Measurements from ENCODE around the gene SPOCK3.
"Not testable (repeated sequence)": the region's sequence is repeated elsewhere in the genome, so short reads cannot be mapped to it uniquely, and the experiment has no call there.

Gene SPOCK3

GRCh38 chr4:167234316-167234881 lies at the start of gene SPOCK3:
SPOCK3 (minus strand) TSS chr4:167234494.
- no peak for DNase-seq

DNA sequence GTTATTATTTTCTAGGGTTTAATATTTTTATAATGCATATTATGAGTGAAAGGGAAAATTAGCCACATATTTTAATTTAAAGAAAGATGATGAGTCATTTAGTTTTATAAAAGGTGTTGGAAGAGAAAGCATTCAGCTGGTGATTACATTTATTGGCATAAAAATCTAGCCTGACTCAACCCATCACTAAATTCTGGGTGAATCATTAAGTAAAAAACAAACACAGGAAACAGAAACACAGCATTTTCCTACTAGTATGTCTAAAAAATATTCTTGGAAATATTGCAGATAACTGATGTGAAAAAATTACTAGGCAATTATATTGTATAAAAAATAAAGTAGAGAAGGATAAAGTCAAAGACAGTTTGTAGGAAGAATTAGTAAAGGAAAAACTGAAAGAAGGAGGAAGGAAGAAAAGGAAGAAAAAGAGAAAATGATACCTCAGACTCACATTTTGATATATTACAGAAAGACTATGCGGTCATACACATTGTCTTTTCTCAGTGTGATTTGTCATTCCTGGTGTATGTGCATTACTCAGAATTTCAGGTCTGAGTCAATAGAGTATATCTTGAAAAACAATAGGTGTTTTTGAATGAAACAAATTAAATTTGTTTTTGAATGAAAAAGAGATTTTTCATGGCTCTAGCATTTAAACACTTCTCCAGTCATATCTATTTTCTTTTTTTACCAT lies 48.0 kb upstream of the SPOCK3 start:
- DNase-seq = no peak

DNA sequence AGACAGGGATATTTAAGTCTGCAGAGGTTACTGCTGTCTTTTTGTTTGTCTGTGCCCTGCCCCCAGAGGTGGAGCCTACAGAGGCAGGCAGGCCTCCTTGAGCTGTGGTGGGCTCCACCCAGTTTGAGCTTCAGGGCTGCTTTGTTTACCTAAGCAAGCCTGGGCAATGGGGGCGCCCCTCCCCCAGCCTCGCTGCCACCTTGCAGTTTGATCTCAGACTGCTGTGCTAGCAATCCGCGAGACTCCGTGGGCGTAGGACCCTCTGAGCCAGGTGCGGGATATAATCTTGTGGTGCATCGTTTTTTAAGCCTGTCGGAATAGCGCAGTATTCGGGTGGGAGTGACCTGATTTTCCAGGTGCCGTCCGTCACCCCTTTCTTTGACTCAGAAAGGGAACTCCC lies 47.3 kb upstream of the SPOCK3 start:
- not testable (repeated sequence) for DNase-seq

DNA sequence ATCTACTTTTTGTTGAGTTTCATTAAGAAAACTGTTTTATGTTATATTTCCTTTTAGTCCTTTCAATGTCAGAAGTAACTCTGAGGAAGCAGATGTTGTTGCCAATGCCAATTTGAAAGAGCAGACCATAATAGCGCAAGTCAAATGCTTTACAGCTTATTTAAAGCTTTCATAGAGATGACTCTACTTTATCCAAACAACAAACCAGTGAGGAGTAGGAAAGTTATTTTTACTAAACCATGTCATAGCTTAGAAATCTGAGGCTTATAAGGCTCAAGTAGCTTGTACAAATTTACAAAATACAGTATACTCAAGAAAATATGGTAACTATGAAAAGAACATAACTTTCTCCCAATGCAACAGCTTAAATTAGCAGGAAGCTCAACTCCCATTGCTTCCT lies 40.1 kb upstream of the SPOCK3 start:
- DNase-seq = no peak

DNA sequence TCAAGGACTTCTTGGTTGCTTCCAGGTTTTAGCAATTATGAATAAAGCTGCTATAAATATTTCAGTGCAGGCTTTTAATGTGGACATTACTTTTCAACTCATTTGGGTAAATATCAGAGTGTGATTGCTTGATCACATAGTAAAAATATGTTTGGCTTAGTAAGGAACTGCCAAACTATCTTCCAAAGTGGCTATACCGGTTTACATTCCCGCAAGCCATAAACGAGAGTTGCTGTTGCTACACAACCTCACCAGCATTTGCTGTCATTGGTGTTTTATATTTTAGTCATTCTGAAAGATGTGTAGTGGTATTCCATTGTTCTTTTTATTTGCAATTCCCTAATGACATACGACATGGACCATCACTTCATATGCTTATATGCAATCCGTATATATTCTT lies 30.9 kb upstream of the SPOCK3 start:
- DNase-seq = no peak

- DNase-seq = no peak
Measured at GRCh38 chr4:167248271-167248670, 14.0 kb upstream of the SPOCK3 start.

DNA sequence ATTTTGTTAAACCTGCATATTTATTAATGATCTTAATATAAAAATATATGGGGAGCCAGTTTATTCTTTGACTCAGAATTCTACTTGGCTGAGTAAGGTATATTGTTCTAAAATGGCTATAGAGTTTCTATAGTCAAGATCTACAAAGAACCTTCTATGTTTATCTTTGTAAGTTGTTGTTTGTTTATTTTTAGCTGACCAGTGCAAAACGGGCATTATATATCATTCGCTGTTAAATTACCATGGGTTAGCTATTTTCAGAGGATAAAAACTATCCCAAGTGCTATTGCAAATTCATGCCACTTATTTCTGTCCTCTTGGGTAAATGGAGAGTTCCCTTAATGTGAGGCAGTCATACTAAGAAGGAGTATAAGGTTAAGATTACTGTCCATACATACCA lies 5.3 kb upstream of the SPOCK3 start:
- DNase-seq = no peak

GRCh38 chr4:167238226-167238625 lies 3.9 kb upstream of the SPOCK3 start:
- no peak for DNase-seq

GRCh38 chr4:167233685-167234315 lies 494 bp downstream of the SPOCK3 start:
- DNase-seq = no peak

DNA sequence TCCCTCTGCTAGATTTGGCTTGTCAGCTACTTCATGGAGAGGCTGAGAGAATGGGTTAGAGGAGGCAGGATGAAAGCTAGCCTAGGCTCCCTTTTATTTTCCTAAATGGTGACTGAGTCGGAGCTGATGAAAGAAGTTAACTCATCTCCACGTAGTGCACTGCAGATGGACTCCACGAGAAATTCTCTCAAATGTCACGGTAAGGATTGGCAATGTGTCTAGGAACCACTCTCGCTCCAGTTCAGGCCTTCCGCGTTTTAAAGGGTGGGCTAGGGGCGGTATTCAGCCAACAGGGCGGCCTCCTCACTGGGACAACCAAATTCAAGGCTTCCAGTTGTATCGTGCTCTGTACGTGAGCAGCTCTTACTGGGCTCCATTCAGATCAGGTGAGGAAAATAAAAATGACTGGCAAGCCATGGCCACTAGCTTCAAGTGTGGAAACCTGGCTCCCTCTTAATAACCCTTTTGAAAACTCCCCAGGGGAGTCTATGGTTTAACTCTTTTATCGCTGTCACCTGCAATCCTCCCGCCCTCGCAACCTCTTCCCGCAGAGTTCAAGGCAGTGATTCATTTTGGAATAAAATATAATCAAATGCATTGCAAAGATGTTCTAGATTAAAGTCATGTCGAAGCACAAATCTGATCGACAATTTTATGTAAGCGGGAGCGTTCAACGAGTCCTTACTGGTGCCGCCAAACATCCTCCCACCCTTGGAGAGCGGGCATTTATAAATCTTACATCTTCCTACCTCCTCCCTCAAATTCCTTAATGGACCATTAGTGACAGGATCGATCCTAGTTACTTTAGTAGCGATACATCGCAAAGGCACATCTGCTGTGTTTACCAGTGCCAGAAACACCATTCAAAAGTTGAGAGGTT lies 1.2 kb downstream of the SPOCK3 start:
- DNase-seq = no peak

- DNase-seq = no peak
Measured at GRCh38 chr4:167230744-167231143, 3.5 kb downstream of the SPOCK3 start.

GRCh38 chr4:167222099-167222498 lies 12.2 kb downstream of the SPOCK3 start:
- no peak for DNase-seq

DNA sequence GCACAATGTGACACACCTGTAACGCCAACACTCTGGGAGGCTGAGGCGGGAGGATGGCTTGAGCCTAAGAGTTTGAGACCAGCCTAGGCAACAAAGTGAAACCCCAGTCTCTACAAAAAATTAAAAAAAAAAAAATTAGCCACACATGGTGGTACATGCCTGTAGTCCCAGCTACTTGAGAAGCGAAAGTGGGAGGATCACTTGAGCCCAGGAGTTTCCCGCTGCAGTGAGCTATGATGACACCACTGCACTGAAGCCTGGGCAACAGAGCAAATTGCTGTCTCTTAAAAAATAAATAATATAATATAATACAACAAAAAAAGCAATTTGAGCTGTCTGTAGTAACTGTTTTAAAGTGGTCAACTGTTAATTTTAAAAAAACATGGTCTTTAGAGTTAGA lies 13.2 kb downstream of the SPOCK3 start:
- no peak for DNase-seq

- DNase-seq = no peak
Measured at GRCh38 chr4:167218022-167218608, 16.2 kb downstream of the SPOCK3 start.

- DNase-seq = no peak
Measured at GRCh38 chr4:167216783-167217182, 17.5 kb downstream of the SPOCK3 start.

DNA sequence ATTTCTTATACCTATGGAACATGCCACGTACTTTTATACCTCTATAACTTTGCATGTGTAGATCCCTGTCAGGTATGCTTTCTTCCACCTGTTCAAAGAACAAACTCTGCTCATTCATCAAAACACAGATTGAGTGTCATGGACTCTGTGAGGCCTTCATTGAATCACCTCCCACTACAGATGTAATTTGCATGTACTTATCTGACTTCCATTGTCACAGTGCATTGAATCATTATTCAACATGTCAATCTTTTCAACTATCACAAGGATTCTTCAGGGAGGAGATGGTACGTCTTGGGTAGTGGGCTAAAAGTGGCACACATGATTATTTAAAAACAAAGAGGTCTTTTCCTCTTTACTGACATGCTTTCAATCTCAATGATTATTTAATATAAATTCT lies 24.1 kb downstream of the SPOCK3 start:
- no peak for DNase-seq

GRCh38 chr4:167196344-167197012 lies 37.8 kb downstream of the SPOCK3 start:
- DNase-seq = no peak

DNA sequence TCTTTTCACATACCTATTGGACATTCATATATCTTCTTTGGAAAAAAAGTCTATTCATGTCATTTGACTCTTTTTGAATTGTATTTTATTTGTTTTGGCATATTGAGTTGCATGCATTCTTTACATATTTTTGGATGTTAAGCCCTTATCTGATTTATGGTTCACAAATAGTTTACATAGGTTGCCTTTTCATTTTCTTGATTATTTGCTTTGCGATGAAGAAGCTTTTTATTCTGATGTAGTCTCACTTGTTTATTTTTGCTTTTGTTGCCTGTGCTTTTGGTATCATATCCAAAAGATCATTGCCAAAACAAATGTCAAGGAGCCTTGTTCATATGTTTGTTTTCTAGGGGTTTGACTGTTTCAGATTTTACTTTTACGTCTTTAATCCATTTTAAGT lies 43.9 kb downstream of the SPOCK3 start:
- no peak for DNase-seq

GRCh38 chr4:167185465-167185864 lies 48.8 kb downstream of the SPOCK3 start:
- DNase-seq = no peak

GRCh38 chr4:167183036-167183435 lies 51.3 kb downstream of the SPOCK3 start:
- no peak for DNase-seq

- no peak for DNase-seq
Measured at GRCh38 chr4:167177925-167178324, 56.4 kb downstream of the SPOCK3 start.

DNA sequence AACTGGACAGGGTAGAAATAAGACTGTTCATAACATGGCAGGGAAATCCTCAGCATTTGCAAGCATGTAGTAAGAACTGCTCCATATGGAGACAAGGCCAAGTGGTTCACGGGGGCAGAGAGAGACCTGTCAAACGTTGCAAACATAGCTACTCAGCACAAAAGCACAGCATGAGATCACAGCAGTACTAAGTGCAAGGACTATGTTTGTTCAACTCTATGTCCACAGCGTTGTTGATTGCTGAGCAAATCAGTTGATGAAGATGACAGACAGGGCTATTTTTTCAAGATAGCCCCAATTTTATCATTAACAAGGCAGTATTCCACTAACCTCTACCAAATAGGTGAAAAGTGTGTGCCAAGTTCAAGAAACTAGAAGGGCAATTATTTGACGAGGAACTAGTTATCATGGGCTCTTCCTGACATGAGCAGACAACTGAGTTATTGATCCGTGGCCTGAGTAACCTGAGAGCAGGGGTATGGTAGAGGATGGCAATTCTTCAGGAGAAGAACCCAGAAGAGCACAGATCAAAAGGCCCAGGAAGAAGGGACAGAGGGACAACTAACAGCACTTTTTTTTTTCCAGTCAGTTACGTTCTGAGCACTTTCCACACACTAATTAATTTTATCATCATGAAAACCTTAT lies 57.4 kb downstream of the SPOCK3 start:
- no peak for DNase-seq
